GM19438 (cell line): ENCODE measurements around the gene HERC2.
A peak's percentile ranks its signal among the peaks of the same experiment; 100 is the strongest.

Experiments used
- ATAC-seq: cut with Tn5 transposase; IDR thresholded peaks from one replicate; pipeline ENCODE4 v1.9.1; 2021; ENCODE audit warnings: low read depth; ENCODE audit not compliant: unreplicated experiment

HERC2 gene

GRCh38 chr15:28101201-28101600, 220.8 kb downstream of the HERC2 start:
- ATAC-seq, result no peak

- ATAC-seq, result no peak
Measured at GRCh38 chr15:28100516-28101195, 221.3 kb downstream of the HERC2 start.

GRCh38 chr15:28099555-28100140, 222.3 kb downstream of the HERC2 start:
- no peak for ATAC-seq

DNA sequence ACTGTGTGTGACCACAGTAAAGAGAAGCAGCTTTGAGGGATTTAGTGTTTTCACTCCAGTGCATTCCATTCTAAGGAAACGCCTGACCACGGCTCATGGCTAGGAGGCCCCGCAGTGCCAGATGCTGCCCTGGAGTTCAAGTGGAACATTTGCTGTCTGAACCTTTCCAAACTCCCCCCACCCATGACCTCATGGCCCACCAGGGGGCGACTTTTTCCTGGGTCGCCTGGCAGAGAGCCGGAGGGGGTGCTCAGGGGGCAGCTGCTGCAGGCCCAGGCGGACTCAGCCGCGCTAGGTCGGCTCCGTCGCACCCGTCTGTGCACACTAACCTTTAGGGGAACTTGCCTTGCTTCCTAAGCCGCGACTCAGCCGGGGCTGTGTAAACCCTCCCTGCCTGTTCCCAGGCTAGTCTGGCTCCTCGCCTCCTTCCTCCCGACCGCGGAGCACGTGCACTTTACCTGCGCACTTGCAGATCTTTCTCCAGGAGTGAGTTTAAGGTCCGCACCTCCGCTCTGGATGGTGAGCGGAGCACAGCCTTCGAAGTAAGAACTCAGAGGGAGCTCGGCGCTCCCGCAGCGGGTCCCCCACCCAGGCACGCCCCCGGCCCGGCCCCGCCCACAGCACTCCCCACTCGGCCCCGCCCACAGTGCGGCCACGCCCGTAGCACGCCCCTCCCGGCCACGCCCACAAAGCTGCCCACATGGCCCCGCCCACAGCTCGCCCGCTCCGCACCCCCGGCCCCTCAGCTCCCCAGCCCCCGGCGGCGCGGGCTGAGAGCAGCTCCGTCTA, 223.0 kb downstream of the HERC2 start, which contains the start of gene OCA2:
Gene OCA2 (minus strand): TSS at position 550 of the 789 bp plus-strand sequence. CDS start 17,441 bp downstream, outside the sequence.
- no peak for ATAC-seq

DNA sequence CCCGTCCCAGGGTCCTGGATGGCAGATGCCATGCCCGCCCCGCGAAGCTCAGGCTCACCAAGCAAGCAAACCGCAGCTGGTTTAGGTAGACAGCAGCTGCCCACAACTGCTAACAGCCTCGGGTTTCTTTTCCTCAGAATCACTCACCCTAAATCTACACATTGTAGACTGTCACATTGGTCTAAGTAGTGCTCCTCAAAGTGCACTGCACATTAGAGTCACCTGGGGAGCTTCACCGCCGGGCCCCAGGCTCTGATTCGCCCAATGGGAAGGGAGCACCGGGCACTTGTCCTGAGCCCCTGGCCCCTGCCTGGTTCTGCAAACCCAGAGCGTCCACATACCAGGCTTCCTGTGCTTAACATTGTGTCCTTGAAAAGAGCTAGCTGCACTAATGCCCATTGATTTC, 223.6 kb downstream of the HERC2 start:
- no peak for ATAC-seq

- no peak for ATAC-seq
Measured at GRCh38 chr15:28097656-28098359, 224.2 kb downstream of the HERC2 start.

DNA sequence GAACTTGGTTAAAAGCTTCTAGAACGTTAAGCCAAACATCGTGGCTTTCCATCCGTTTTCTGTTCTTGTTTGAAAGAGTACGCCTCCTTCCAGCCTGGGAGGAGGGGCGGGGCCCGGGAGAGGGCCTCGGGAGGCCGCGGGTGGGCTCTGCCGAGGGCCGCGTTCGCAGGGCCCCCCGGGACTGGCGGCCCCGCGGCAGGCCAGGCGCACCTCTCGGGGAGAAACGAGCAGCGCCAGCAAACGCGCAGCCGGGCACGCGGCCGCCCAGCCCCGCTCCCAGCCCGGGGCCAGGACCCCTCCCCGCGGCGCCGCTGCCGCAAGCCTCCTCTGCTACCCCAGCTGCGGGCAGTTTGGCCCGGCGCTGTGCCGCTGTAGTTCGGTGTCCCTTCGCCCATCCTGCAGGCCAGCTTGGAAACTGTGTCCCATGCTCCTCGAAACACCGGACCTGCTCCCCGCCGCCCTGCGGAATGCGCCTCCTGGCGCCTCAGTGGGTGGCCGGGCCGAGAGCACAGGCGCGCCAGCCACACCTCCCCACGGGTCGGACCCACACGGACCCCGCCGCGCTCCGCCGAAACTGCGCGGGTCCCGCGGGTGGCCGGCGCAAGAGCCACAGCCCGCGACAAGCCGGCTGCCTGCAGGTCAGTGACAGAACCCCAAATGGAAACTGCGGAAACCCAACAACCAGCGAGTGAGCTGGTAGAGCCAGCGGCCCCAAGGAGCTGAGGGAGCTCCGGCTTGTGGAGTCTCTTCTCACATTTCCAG, 225.1 kb downstream of the HERC2 start:
- ATAC-seq, result no peak

- ATAC-seq, result no peak
Measured at GRCh38 chr15:28096411-28096669, 225.6 kb downstream of the HERC2 start.

- ATAC-seq, result no peak
Measured at GRCh38 chr15:28094732-28095521, 227.1 kb downstream of the HERC2 start.

GRCh38 chr15:28093752-28094535, 228.0 kb downstream of the HERC2 start:
- ATAC-seq, result no peak

DNA sequence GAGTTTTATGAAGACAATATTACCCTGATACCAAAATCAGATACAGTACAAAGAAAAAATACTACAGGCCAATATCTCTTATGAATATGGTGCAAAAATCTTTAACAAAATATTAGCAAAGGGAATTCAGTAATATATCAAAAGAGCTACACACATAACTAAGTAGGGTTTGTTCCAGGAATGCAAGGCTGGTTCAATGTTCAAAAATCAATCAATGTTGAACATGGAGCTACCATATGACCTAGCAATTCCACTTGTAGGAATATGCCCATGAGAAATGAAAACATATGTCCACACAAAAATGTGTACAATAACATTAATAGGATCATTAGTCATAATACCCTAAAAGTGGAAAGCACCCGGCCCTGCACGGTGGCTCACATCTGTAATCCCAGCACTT, 230.7 kb downstream of the HERC2 start:
- no peak for ATAC-seq

- ATAC-seq, result peak; percentile 98
Measured at GRCh38 chr15:28086175-28086703, 235.7 kb downstream of the HERC2 start.

GRCh38 chr15:28085489-28086174, 236.3 kb downstream of the HERC2 start:
- ATAC-seq, result no peak

DNA sequence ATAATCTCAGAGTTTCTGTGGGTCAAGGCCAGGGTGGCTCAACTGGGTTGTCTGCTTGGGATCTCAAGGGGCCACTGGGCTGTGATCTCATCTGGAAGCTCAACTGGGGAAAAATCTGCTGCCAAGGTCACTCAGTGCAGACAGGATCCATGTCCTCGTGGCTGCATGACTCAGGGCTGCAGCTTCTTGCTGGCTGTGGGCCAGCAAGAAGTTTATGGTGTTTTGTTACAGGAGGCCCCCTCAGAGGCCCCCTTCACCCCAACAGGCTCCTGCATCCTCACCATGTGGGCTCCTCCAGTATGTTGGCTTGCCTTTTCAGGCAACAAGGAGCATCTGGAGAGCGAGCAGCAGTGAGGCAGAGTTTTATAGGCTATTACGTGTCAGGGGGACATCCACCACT, 237.4 kb downstream of the HERC2 start:
- ATAC-seq, result no peak

- no peak for ATAC-seq
Measured at GRCh38 chr15:28082891-28083684, 238.9 kb downstream of the HERC2 start.

DNA sequence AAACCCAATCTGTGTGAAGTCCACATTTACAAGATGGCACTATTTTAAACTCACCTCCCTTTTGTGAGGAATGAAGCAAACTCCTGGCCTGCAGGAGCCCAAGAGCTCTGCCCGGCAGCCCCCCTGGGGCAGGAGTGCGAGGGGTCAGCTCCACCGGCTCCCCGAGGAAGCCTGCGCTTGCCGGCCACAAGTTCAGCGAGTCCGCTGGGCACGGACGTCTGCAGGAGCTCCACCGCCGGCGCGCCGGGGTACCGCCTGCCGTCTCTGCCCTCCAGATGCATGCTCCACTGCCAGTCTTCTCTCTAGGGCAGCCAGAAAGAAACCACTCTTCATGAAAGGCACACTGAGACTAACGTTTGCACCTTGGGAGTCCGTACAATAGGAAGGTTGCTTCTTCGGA, 240.4 kb downstream of the HERC2 start:
- ATAC-seq, result no peak

- no peak for ATAC-seq
Measured at GRCh38 chr15:28080386-28080785, 241.6 kb downstream of the HERC2 start.
